Measurements from ENCODE around the gene LRP2BP. TPM values are rescaled to one million over a fixed set of nuclear protein-coding genes. Genes with fewer than 3 reads are reported as not detected.

Gene LRP2BP
- total and polyA plus RNA-seq, 2 experiments from 2014 or later: 0.28 to 1.7 TPM

- Mint-ChIP-seq H3K9me3 (no peaks in the 10 kb centered on the region), H3K27ac (no peak overlapping the region), H3K4me1 (peaks cover 10% of the 10 kb centered on the region; the same call in 2 of the 3 replicates), H3K36me3 (ENCODE audit: low read depth) (peaks cover 3% of the 10 kb centered on the region; the same call in 1 of the 3 replicates), H3K4me3 (no peak overlapping the region), H3K27me3 (ENCODE audit: insufficient read depth, low read depth, poor library complexity) (no peaks in the 10 kb centered on the region)
- no peaks in the 10 kb centered on the region for H4K20me1 ChIP-seq (replicated peaks; ENCODE audit: insufficient read depth)
- no peak overlapping the region for H3K4me2 ChIP-seq
- no peaks in the 10 kb centered on the region for H3K36me3 ChIP-seq (ENCODE audit: insufficient read depth)
- no peak overlapping the region for H3K4me3 ChIP-seq
- H3K79me2 ChIP-seq (replicated peaks; ENCODE audit: insufficient read depth): no peaks in the 10 kb centered on the region
- no peaks in the 10 kb centered on the region for H3F3A ChIP-seq (replicated peaks; ENCODE audit: low read depth)
- H3K9me2 ChIP-seq (ENCODE audit: insufficient read depth): no peaks in the 10 kb centered on the region
- TF ChIP-seq ZNF331 (CRISPR knock-in tag; IDR thresholded peaks at IDR 0.05; ENCODE audit: low read depth): no peak
- no peak for TF ChIP-seq ZNF114 (CRISPR knock-in tag; IDR thresholded peaks at IDR 0.05)
- TF ChIP-seq CTCF (conservative IDR thresholded peaks at IDR 0.05; ENCODE audit: low read depth in 2 of 2): no peak
- no peak for TF ChIP-seq NANOG (IDR thresholded peaks at IDR 0.05; ENCODE audit: borderline replicate concordance)
- TF ChIP-seq CREB1 (CRISPR knock-in tag; IDR thresholded peaks at IDR 0.05; ENCODE audit: low read depth): no peak
- TF ChIP-seq REST (IDR thresholded peaks at IDR 0.05; ENCODE audit: unreplicated experiment): no peak
- TF ChIP-seq EZH2phosphoT487 (IDR thresholded peaks at IDR 0.05; ENCODE audit: unreplicated experiment): no peak
- H3K27me3 ChIP-seq (ENCODE audit: insufficient read depth): no peaks in the 10 kb centered on the region
- peaks cover 6% of the 10 kb centered on the region; the same call in 1 of the 2 replicates for H3K4me1 ChIP-seq (ENCODE audit: insufficient read depth)
- DNase-seq (ENCODE audit: low spot score) (no peak), ATAC-seq (no peak)
- H2AFZ ChIP-seq: no peak overlapping the region
- H3K27ac ChIP-seq (ENCODE audit: low read depth): no peak overlapping the region; the same call in 1 of the 2 replicates
Measured at GRCh38 chr4:185357733-185358440, 37.8 kb downstream of the LRP2BP start.

GRCh38 chr4:185357211-185357610 is 38.5 kb downstream of the LRP2BP start:
- Mint-ChIP-seq H3K4me1 (peaks cover 11% of the 10 kb centered on the region), H3K27me3 (ENCODE audit: insufficient read depth, low read depth, poor library complexity) (no peaks in the 10 kb centered on the region), H3K4me3 (no peak overlapping the region), H3K27ac (no peak overlapping the region), H3K9me3 (no peaks in the 10 kb centered on the region), H3K36me3 (ENCODE audit: low read depth) (peaks cover 3% of the 10 kb centered on the region; the same call in 1 of the 3 replicates)
- Histone ChIP-seq H3K4me1 (ENCODE audit: insufficient read depth) (peaks cover 6% of the 10 kb centered on the region; the same call in 1 of the 2 replicates), H4K20me1 (replicated peaks; ENCODE audit: insufficient read depth) (no peaks in the 10 kb centered on the region), H3K9me2 (ENCODE audit: insufficient read depth) (no peaks in the 10 kb centered on the region), H3K79me2 (replicated peaks; ENCODE audit: insufficient read depth) (no peaks in the 10 kb centered on the region), H2AFZ (no peak overlapping the region), H3K4me2 (no peak overlapping the region), H3K4me3 (no peak overlapping the region), H3K36me3 (ENCODE audit: insufficient read depth) (no peaks in the 10 kb centered on the region), H3F3A (replicated peaks; ENCODE audit: low read depth) (no peaks in the 10 kb centered on the region), H3K27ac (ENCODE audit: low read depth) (no peak overlapping the region; the same call in 1 of the 2 replicates), H3K27me3 (ENCODE audit: insufficient read depth) (no peaks in the 10 kb centered on the region)
- no peak for ATAC-seq
- no peak for DNase-seq (ENCODE audit: low spot score)
- TF ChIP-seq POLR2AphosphoS5 (IDR thresholded peaks at IDR 0.05; ENCODE audit: low read depth): no peak
